NCI-H226 (cell line): ENCODE results near the gene PSMG2.
"Not testable (repeated sequence)": the region's sequence is repeated elsewhere in the genome, so short reads cannot be mapped to it uniquely, and the experiment has no call there.

Experiments
- DNase-seq: peaks from one replicate; pipeline ENCODE4 v3.0.0-alpha.2; 2015

PSMG2 gene

GRCh38 chr18:12726331-12726730 is 23.5 kb downstream of the PSMG2 start:
- no peak for DNase-seq

- DNase-seq = peak; percentile 38
These were observed 24.1 kb downstream of the PSMG2 start for GRCh38 chr18:12726774-12727550.

GRCh38 chr18:12737243-12737902 is 34.5 kb downstream of the PSMG2 start:
- DNase-seq = no peak

GRCh38 chr18:12741351-12741750 is 38.5 kb downstream of the PSMG2 start:
- peak; percentile 89 for DNase-seq

GRCh38 chr18:12742453-12742852 is 39.6 kb downstream of the PSMG2 start:
- peak; percentile 88 for DNase-seq

- peak; percentile 69 for DNase-seq
These were observed 41.3 kb downstream of the PSMG2 start for GRCh38 chr18:12744103-12744502.

- DNase-seq = no peak
These were observed 42.4 kb downstream of the PSMG2 start for GRCh38 chr18:12745095-12745795.

GRCh38 chr18:12747530-12748315 is 44.9 kb downstream of the PSMG2 start:
- no peak for DNase-seq

GRCh38 chr18:12748671-12749070 is 45.8 kb downstream of the PSMG2 start:
- DNase-seq = no peak

GRCh38 chr18:12749121-12749520 is 46.3 kb downstream of the PSMG2 start:
- DNase-seq = no peak

- no peak for DNase-seq
These were observed 47.4 kb downstream of the PSMG2 start for GRCh38 chr18:12750076-12750714.

- DNase-seq = no peak
These were observed 48.1 kb downstream of the PSMG2 start for GRCh38 chr18:12750715-12751502.

- DNase-seq = no peak
These were observed 48.7 kb downstream of the PSMG2 start for GRCh38 chr18:12751503-12751884.

GRCh38 chr18:12751891-12752290 is 49.0 kb downstream of the PSMG2 start:
- no peak for DNase-seq

- no peak for DNase-seq
These were observed 51.7 kb downstream of the PSMG2 start for GRCh38 chr18:12754511-12754910.

GRCh38 chr18:12755606-12756005 is 52.8 kb downstream of the PSMG2 start:
- not testable (repeated sequence) for DNase-seq

GRCh38 chr18:12756619-12757239 is 53.9 kb downstream of the PSMG2 start:
- not testable (repeated sequence) for DNase-seq

GRCh38 chr18:12758566-12758965 is 55.7 kb downstream of the PSMG2 start:
- not testable (repeated sequence) for DNase-seq

GRCh38 chr18:12765126-12765525 is 62.3 kb downstream of the PSMG2 start:
- no peak for DNase-seq

- DNase-seq = no peak
These were observed 62.7 kb downstream of the PSMG2 start for GRCh38 chr18:12765586-12765985.

GRCh38 chr18:12766986-12767433 is 64.2 kb downstream of the PSMG2 start:
- DNase-seq = no peak
